Dendritic cell treated with granulocyte-macrophage colony-stimulating factor and Interleukin-4, amounts not matched to agents 40 ng/mL and 50 ng/mL, for 4 days (primary cell): ENCODE measurements around the gene GPR42.

Source experiments
- H3K27ac Mint-ChIP-seq: one replicate; pipeline ENCODE4 v1.8.0; 2022; ENCODE audit warnings: mild to moderate bottlenecking, mixed read lengths
- H3K27me3 Mint-ChIP-seq: one replicate; pipeline ENCODE4 v1.8.0; 2022; ENCODE audit warnings: mild to moderate bottlenecking, mixed read lengths
- H3K36me3 Mint-ChIP-seq: one replicate; pipeline ENCODE4 v1.8.0; 2022; ENCODE audit warnings: low read depth, mixed read lengths
- H3K4me1 Mint-ChIP-seq: one replicate; pipeline ENCODE4 v1.8.0; 2022; ENCODE audit warnings: low read depth, mixed read lengths
- H3K4me3 Mint-ChIP-seq: one replicate; pipeline ENCODE4 v1.8.0; 2022; ENCODE audit warnings: mild to moderate bottlenecking, moderate library complexity, mixed read lengths
- H3K9me3 Mint-ChIP-seq: one replicate; pipeline ENCODE4 v1.8.0; 2022; ENCODE audit warnings: mixed read lengths
- intact Hi-C: fragments of 100-400 bp; cut with micrococcal nuclease; formaldehyde crosslinking; loops from one replicate; pipeline ENCODE4 v1.15.0; 2022

The GPR42 gene

GRCh38 chr19:35421362-35421761, 50.5 kb downstream of the GPR42 start:
- Mint-ChIP-seq H3K4me3 (no peak overlapping the region), H3K27ac (no peak overlapping the region), H3K36me3 (no peaks in the 10 kb centered on the region), H3K9me3 (no peaks in the 10 kb centered on the region), H3K4me1 (peaks cover 21% of the 10 kb centered on the region), H3K27me3 (peaks cover 64% of the 10 kb centered on the region)
- intact Hi-C loops = loop anchor here (5.0 kb wide), 1 partner anchor 46 kb away; no protein-coding TSS in a partner anchor
